DMS79 (cell line): Measurements from ENCODE around the gene NEURL3.
"Not testable (repeated sequence)": the region's sequence is repeated elsewhere in the genome, so short reads cannot be mapped to it uniquely, and the experiment has no call there.

ENCODE experiments used
- DNase-seq: peaks from one replicate; lab custom pipeline; 2025; lab: John Stamatoyannopoulos, UW

Gene NEURL3

DNA sequence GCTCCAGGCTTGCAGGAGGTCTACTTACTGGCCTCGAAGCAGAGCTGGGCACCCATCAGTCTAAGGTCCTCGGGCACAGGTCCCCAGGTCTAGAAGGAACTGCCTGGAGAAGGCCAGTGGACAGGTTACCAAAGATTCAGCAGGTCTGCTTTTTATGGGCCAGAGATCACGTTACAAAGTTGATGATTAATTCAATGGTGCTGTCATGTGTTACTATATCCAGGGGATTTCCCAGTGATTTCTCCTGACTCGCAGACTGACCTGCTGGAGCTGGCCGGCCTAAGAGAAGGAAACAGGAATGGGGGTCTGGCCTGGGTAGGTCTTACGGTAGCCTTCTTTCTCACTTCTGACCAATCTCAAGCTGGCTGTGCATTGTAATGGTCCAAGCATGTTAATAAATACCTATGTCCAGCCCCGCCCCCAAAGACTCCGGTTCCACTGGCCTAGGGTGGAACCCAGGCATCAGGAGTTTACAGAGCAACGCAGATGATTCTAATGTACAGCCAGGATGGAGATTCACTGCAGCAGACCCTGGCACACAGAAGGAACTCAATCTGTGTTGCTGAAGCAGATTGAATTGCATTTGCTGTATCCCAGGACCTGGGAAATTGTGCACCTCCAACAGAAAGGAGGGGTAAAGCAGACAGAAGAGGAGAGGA, at the start of gene NEURL3:
NEURL3 (minus strand) TSS at position 127 of the 659 bp plus-strand sequence; CDS start at position 56, 71 bp downstream.
- DNase-seq: no peak

GRCh38 chr2:96554293-96555145, 49.4 kb upstream of the NEURL3 start:
- no peak for DNase-seq

- DNase-seq: not testable (repeated sequence)
These were observed 48.8 kb upstream of the NEURL3 start for GRCh38 chr2:96553957-96554292.

DNA sequence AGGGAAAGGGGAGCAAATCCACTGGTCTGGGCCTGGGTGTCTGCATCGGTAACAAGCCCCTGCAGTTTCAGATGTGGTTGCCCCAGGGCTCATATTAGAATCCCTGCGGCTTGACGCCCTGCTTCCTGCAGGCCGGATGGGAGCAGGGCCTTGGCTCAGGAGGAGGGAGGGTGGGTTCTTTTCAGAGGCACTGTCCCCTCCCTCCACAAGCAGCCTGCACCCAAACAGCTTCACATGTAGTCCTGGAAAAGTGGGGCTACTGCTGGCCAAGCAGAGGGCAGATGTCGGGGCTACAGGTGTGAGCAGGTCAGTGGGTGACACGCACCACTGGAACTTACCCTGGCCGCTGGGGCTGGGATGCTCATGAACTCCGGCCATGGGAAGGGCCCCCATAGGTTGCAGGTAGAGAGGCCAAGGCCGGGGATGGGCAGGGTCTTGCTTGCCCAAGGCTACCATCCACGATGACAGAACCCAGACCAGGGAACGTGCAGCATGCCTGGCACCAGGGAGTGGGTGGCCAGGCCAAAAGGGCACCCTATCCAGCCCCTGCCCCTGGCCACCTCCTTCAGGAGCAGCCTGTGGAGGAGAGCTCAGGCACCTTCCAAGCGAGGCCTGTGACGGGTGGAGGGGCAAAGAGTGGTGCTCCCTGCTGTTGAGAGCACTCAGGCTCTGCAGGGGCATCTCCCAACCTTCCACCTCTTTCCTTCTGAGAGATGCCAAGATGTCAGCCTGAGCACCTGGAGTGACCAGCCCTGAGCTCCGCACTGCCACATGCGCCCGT, 48.2 kb upstream of the NEURL3 start:
- DNase-seq: no peak

DNA sequence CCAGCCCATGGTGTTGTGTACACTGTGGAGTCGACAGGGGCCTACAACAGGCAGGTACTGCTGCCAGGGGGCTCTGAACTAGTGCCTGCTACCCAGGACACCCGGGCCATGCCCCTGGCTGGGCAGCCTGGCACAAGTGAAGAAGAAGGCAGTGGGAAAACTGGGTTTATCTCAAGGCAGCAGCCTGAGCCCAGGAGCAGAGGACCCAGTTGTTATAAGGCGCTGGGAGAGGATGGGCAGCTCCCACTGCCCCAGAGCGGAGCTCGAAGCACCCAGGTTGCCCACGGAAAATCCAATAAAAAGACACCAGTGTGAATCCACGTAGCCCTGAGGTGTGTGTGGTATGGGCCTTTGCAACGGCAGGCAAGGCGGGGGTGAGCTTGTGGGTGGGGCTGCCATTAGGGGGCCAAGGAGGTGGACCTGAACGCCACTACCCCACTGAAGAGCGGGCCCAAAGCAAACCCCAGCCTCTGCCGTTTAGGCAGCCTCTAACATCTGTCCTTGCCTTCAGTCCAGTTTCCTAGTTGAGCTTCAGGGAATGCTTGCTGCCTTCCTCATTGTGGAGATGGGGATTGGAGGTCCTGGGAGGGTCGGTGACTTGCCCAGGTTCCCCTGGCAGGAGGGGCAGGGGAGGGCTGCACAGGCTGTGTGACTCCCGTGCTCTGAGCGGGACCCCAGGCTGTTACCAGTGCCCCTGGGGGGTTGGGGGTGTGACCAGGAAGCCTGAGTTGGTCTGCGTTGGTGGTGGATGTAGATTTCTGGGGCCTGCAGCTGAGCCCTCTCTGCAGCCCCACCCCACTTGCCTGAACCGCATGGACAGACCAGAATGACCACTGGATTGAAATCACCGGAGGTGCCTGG, 47.4 kb upstream of the NEURL3 start:
- DNase-seq: no peak

DNA sequence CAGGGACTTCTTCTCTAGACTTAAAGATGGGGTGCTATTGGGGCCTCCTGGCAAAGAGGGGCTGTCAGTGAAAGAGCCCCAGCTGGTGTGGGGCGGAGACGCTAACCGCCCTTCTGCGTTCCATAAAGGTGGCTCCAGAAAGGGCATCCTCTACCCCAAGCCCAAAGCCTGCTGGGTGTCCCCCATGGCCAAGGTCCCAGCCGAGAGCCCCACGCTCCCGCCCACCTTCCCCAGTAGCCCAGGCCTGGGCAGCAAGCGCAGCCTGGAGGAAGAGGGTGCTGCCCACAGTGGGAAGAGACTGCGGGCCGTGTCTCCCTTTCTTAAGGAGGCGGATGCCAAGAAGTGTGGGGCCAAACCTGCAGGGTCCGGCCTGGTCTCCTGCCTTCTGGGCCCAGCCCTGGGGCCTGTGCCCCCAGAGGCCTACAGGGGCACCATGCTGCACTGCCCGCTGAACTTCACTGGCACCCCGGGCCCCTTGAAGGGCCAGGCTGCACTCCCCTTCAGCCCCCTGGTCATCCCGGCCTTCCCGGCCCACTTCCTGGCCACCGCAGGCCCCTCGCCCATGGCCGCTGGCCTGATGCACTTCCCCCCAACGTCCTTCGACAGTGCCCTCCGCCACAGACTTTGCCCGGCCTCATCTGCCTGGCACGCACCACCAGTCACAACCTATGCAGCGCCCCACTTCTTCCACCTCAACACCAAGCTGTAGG, 46.6 kb upstream of the NEURL3 start:
- DNase-seq: no peak

DNA sequence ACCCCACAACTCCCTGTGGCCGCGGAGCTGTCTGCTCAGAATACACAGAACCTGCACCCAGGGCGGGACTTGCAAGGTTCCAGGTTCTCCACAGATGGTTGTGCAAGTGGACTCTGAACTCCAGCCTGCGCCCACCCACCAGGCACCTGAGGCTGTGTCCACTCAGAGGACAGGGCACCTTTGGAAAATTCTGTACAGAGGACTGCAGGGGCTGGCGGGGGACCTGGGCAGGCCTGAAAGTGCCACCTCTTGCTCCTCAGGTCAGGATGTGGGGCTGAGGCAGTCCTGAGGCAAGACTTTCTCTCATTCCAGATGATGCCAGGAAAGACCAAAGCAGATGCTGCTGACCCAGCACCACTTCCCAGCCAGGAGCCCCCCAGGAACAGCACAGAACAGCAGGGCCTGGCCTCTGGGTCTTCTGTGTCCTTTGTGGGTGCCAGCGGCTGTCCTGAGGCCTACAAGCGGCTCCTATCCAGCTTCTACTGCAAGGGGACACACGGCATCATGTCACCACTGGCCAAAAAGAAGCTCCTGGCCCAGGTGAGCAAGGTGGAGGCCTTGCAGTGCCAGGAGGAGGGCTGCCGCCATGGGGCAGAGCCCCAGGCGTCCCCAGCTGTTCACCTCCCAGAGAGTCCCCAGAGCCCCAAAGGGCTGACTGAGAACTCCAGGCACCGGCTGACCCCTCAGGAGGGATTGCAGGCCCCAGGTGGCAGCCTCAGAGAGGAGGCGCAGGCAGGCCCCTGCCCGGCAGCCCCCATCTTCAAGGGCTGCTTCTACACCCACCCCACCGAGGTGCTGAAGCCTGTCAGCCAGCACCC, 45.8 kb upstream of the NEURL3 start:
- no peak for DNase-seq

GRCh38 chr2:96549967-96550786, 45.0 kb upstream of the NEURL3 start:
- no peak for DNase-seq

GRCh38 chr2:96549466-96549785, 44.3 kb upstream of the NEURL3 start:
- DNase-seq: no peak

GRCh38 chr2:96548558-96549465, 43.7 kb upstream of the NEURL3 start:
- no peak for DNase-seq

- no peak for DNase-seq
These were observed 42.6 kb upstream of the NEURL3 start for GRCh38 chr2:96547731-96548171.

GRCh38 chr2:96547203-96547641, 42.1 kb upstream of the NEURL3 start:
- DNase-seq: no peak

DNA sequence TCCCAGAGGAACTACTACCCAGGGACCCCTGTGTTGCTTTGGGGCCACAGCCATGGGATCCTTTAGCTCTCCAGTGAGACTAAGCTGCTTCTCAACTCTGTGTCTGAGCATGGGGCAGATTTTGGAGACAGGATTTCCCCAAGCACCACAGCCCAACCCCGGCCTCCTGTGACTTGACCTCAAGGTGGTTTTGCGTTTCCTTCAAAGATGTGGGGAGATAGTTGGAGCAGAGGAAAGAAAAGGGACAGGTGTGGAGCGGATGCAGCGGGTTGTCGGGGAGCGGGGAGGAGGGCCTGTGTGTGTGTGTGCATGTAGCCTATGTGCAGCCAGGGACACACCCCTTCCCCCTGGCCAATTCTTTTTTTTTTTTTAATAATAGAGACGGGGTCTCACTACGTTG, 41.6 kb upstream of the NEURL3 start:
- no peak for DNase-seq

DNA sequence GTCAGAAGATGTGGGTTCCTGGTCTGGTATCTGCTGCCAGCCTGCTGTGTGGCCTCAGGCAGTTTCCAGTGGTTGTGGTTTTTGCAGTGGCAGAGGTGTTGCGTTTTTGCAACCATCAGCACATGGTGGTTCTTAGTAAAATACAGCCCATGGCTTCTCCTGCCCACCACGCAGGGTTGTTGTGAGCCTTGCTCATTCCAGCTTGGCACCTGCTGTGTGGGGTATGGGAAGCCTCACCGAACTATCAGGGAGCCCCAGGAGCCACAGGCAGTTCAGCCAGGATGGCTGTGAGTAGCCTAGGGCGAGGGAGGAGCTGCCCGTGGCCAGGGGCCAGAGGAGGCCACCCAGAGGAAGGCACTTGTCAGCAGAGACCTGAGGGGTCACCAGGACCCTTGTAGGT, 41.2 kb upstream of the NEURL3 start:
- DNase-seq: no peak

DNA sequence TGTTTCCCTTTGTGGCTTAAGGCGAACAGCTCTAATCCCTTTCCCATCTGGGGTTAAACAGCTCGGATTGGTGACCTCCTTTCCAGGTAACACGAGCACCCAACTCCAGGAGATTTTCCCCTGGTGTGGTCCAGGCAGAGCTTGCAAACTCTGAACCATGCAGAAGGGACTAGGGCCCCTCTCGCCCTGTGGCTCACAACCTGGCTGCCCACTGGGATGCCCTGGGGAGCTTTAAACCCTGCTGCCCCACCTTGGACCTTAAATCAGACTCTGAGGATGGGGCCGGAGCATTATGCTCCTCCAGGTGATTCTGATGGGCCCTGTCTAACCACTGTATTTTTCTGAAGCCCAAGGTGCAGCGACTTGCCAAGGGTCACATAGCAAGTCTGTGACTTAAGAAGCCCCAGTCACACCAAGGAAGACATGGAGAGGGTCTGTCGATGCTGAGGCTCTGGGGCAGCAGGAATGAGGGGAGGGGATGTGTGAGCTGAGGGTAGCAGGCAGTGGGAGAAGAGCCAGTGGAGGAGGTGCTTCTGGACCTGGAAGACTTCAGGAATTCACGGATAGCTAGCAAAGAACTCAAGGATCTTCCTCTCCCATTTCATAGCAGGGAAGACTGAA, 37.3 kb upstream of the NEURL3 start:
- no peak for DNase-seq

DNA sequence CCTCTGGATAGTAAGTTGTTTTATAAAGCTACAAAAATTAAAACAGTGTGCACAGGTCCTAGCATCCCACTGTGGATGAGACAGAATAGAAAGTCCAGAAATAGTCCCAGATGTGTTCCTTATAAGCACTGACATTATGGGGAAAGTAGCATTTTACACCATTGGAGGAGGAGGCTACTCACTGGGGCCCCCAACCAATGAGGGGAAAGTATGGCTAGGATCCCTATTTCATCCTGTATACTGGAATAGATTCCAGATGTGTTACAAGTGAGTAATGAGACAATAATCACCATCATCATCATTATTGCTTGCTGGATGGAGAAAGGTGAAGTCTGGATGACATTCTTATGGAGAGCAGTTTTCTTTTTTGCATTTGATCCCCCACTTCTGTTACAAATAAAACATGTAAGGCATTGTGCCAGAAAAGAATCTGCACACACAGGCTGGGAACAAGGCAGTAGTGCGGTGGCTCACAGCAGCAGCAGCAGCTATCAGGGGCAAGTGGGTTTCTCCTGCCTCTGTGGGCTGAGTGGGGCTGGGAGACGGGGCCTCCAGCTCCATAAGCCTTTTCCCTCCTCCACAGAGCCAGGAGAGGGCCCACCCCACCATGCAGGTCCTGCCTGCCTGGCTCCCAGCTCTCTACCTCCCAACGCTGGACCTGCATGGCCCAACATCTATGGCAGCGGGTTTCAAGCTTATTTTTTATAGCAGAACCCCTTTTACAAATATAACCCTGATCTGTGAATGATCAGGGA, 36.4 kb upstream of the NEURL3 start:
- DNase-seq: no peak

DNA sequence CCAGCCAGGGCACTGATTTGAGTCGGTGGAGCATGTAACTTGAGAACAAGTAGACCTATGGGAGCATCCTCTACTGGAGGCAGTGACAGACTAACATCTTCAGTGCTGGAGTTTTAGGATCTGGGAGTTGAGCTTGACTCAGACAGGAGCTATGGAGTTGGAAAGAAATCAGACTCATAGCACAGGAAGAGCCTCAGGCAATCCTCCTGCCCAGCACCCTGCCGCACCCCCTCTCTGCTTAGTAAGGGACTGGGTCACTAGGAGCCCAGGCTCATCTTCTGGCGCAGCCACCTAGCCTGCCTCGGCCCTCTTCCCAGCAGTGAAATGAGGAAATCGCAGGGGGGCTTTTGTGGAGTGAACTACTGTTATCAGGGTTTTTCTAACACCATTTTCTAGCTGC, 35.0 kb upstream of the NEURL3 start:
- DNase-seq: no peak
